GM21526 (cell line): ENCODE data around the gene ABHD16A.

Experiments
- ATAC-seq: cut with Tn5 transposase; IDR thresholded peaks from one replicate; pipeline ENCODE4 v1.9.1; 2021; ENCODE audit warnings: moderate library complexity; ENCODE audit not compliant: unreplicated experiment, low FRiP score

ABHD16A gene

GRCh38 chr6:31691078-31691463, 12.1 kb downstream of the ABHD16A start:
- no peak for ATAC-seq

DNA sequence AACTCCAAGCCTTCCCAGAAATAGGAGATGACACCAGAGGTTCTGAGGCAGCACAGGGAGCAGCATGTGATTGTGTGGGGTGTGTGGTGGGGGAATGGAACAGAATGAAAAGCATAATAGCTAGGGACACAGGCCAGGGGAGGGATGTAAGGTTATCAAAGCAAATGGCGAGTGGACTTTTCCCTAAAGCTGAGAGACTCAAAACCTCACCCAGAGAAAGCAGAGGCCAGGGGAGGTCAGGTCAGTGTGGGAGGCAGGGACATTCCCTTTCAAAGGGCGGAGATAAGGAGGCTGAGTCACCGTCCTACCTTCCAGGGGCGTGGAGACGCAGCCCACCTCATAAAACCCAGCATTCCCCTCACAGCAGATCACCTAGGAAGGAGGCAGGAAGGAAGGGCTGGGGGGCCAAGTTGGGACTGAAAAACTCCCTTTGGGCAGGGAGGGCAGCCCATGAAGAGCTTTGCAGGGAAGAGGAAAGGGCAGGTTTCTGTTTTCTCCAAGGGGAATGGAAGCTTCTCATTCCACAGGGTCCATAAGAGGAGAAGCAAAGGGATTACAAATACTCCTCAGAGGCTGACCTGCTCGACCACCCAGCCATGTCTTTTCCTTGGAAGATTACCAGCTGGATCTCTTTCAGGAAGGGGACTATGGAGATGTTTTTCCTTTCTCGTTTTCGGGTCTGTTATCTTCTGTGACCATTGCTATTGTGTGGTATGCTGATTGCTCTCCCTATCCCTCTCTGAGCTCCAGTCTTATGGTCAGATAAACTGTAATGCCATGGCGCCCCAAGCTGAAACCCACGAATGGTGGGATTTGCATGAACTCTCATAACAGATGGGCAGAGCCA, 12.7 kb downstream of the ABHD16A start:
- ATAC-seq: no peak

DNA sequence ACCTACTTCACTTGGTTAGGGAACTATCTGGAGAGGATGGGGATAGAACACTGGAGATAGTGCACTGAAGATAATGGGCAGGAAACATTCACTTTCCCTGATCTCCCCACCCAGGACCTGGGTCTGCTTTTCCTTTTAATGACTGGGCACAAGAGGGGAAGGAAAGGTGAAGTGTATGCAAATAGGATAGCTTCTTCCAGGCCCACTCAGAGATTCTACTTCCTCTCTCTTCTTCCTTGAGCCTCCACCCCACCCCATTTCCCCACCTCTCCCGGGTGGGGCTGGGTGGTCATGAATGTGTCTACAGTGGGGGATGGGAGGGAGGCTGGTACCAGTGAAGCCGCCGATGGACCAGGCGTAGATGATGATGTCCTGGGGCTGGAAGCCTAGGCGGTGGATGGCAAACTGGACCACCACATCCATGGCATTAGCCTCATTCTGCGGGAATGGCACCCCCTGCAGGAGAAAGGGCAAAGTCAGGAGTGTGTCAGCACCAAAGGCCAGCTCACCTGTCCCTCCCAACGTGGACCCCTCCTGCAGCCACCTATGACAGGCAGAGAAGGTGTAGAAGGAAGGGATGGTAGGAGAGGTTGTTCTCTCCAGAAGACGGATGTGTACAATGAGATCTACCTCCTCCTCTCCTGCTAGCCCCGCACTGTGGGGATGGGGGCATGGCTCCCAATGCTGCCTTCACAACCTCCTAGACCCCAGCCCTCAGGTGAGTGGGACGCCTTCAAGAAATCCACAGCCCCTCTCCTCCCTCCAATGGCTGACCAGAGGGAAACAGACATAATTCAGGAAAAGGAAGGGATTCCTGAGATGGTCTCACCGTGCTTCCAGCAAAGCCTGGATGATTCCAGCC, 13.6 kb downstream of the ABHD16A start:
- no peak for ATAC-seq

DNA sequence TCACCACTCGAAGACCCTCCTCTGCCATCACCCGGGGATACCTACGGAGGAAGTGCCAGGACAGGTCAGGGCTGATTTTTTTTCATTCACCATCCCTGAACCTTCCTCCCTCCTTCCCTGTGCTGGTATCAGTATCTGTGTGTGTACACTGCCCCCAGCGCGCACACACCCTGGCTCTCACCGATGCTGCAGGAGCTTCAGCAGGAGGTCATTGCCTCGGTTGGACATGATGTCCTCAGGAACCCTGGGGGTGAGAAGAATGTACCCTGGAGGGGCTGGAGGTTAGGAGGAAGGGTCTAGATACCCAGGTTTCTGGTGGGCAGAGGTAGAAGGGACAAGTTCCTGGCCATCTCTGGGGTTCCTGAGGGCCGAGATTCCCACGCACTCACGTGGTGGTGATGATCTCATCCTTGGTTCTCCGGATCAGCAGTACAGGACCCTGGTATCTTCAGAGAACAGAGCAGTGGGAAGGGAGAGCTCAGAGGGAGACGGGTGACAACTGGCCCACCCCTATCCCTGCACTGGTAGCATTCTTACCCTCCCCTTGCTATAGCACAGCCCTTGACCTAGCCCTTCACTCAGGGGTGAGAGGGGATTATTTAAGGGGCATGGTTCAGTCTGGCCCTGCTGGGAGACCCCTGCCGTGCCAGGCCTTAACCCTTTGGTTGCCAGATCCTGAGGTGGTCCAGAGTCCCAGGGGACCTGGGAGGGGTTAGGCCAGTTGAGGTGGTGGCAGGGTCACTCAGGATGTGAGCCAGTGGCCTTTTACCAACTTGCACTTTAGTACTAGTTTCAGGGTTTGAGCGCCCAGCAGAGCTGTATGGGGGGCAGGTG, 15.0 kb downstream of the ABHD16A start:
- ATAC-seq: no peak

GRCh38 chr6:31687321-31687720, 15.8 kb downstream of the ABHD16A start:
- no peak for ATAC-seq

GRCh38 chr6:31686483-31686882, 16.6 kb downstream of the ABHD16A start:
- no peak for ATAC-seq

- no peak for ATAC-seq
Observed at GRCh38 chr6:31683591-31683990, 19.5 kb downstream of the ABHD16A start.

- no peak for ATAC-seq
Observed at GRCh38 chr6:31681135-31681671, 21.9 kb downstream of the ABHD16A start.

GRCh38 chr6:31680226-31681134, 22.6 kb downstream of the ABHD16A start, which contains the start of gene LY6G5C:
TSS of gene LY6G5C (minus strand) at chr6:31681067. CDS start at chr6:31680373, 694 bp downstream.
- ATAC-seq: no peak

DNA sequence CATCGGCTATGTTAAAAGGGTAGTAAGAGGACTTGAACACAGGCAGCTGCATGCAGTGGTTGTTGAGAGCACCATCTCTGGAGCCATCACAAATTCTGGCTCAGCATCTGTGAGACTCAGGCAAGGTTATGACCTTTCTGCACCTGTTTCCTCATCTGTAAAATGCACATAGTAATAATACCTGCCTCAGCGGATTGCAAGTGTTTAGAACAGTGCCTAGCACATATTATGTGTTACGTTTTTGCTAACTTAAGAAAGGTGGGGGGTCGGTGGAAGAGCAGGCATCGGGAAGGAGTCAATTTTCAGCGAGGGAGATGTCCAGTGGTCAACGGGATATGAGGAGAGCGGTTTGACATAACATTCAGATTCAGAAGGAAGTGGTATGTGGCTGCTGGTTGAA, 25.2 kb downstream of the ABHD16A start:
- ATAC-seq: no peak

DNA sequence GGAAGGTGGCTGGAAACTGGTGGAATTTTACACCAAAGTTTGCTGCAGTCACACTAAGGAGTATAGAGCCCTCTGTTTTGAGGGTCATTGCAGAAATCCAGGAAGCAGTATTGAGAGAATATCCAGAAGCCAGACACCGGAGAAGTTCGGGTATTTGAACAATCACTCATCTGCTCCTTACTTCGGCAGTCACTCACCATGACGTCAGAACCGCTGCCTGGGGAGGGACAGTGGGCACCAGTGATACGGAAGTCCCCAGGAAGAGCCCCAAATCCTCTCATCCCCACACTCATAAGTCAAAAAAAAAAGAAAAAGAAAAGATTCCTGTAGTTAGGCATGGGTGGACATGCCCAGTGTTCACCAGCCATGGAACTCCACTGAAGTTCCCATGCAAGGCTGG, 26.2 kb downstream of the ABHD16A start:
- ATAC-seq: no peak

- ATAC-seq: no peak
Observed at GRCh38 chr6:31676322-31676903, 26.7 kb downstream of the ABHD16A start.

GRCh38 chr6:31669676-31670075, 33.4 kb downstream of the ABHD16A start, which contains the start of gene LY6G5B:
TSS of gene LY6G5B (plus strand) at chr6:31669976. CDS start at chr6:31670951, 975 bp downstream.
- no peak for ATAC-seq

- ATAC-seq: no peak
Observed at GRCh38 chr6:31666337-31666965, 36.7 kb downstream of the ABHD16A start.

DNA sequence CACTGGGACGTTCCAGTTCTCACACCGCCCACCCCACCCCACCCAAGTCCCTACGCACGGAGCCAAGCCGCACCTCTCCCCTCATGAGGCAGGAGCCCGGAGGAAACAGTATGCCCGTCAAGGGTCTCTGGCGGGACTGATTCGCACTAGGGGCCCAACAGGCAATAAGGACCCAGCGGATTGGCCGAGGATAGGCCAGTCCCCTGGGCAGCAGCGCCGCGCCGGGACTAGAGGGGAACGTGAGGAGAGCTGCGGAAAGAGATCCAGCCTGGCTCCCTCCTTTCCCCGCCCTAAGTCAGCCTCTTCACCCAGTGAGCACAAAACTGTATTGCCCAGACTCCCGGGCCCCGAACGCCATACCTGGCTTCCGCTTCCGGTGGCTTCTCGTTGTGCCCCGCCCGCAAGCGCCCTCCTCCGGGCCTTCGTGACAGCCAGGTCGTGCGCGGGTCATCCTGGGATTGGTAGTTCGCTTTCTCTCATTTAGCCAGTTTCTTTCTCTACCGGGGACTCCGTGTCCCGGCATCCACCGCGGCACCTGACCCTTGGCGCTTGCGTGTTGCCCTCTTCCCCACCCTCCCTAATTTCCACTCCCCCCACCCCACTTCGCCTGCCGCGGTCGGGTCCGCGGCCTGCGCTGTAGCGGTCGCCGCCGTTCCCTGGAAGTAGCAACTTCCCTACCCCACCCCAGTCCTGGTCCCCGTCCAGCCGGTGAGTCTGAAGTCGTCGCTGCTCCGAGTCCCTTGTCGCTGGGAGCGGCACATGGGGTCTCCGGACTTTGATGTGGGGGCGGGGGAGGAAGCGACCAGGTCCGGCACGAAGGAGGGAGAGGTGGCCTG, 37.4 kb downstream of the ABHD16A start, which contains the start of gene CSNK2B:
CSNK2B (plus strand) TSS at position 580 of the 836 bp plus-strand sequence. CDS start 752 bp downstream, outside the sequence.
- ATAC-seq: peak; percentile 71

DNA sequence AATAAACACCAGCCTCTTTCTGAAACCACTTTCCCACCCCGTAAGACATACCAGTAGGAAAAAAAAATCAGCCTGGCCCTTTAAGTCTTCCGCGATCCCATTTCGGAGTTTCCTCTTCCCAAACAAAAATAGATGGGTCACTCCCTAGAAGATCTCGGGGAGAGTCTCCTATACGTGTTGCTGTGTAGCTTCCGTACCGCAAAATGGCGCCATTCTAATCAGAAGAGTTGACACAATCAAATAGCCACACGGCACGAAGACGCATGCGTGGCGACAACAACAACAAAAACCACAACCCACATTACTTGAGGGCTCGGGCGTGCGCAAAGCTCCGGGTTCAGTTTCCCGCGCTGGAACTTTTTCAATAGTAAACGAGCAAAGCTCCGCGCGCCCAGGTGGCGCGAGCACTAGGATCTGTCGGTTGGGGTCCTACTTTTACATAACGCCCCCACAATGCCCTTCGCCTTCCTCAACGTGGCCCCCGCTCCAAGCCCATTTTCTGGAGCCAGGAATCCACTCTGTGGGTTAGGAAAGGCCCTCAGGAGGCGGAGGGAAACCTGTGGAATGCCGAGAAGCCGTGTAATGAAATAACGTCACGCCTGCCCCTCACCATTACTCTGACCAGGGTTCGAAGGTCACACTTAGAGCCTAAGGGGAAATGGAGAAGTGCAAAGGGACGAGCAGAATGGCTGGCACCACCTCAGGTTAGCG, 38.2 kb downstream of the ABHD16A start, which contains the start of gene GPANK1:
GPANK1 (minus strand) TSS at position 208 of the 711 bp plus-strand sequence. CDS start 519 bp downstream, outside the sequence.
- ATAC-seq: no peak
